ENCODE data around the gene HOXD4. TPM values are rescaled to one million over a fixed set of nuclear protein-coding genes. Genes with fewer than 3 reads are reported as not detected.

HOXD4 gene
- total and polyA plus RNA-seq, 2 of the 4 experiments (the other 2 are of a cell fraction) = not detected

DNA sequence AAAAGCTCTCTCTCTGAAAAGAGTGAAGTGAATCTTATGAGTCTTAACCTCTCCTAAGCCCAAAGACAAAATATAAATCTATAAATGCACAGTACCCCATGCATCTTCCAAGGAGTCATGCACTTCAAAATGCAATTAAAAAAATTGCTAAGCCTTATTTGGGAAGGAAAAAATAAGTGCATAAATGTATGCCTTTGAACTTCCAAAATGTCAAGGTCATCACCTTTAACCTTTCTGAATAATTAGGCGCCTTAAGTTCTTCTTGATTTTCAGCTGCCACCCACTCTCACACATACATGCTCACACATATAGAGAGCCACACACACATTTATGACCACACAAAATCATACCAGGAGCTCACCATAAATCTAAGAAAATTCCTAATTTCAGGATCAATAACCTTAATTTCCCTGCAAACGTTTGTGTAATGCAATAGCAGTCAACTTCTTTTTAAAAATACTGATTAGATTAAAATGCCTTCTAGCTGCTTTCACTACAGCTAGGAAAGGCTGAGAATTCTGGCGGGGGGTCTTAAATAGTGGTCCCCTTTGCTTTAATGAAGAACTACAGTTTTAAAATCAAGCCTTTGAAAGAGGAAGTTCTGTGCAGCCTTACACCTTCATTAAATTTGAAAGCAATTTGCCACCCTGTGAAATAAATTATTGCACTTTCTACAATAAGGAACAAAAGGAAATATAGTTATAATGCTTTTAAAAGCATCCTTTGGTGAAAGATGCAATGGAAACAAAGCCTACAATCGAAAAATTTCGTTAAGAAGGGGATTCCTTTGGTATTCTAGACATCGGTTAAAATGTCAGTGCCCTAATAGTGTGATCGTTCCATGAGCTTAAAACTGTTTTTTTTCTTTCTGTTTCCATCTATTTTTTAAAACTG lies 40.7 kb upstream of the HOXD4 start:
- H3K23ac ChIP-seq (ENCODE audit: low read depth, low read length) = no peak overlapping the region
- no peak overlapping the region for H4K8ac ChIP-seq (ENCODE audit: low read depth in 2 of 2, low read length in 2 of 2)
- CTCF ChIA-PET = interaction anchor here (0.6 to 1.3 kb wide), 5 partner anchors 13 to 543 kb away, joined by 3 to 4 read pairs (median 3); no protein-coding TSS in a partner anchor
- no peaks in the 10 kb centered on the region for H3K36me3 ChIP-seq (ENCODE audit: control insufficient read depth, insufficient read depth, low read length)
- H3K27me3 ChIP-seq (ENCODE audit: control insufficient read depth, insufficient read depth, low read length) = peaks cover 89% of the 10 kb centered on the region
- dilution Hi-C loops (cut with HindIII; ENCODE audit: low sequenced_read_pairs, unreplicated experiment) = no loop called here
- H3K4ac ChIP-seq (ENCODE audit: low read depth, low read length) = no peak overlapping the region
- H3K27ac ChIP-seq (ENCODE audit: insufficient read depth, low read length) = no peak overlapping the region
- no CpG with 5 or more reads among the region's 7 CpGs for WGBS, 2 experiments (ENCODE audit: extremely low coverage in 2 of 2, insufficient read length in 1 of 2)
- no peak overlapping the region for H2BK15ac ChIP-seq (ENCODE audit: low read depth, low read length)
- no peak overlapping the region for H3K14ac ChIP-seq (replicated peaks; ENCODE audit: low read depth, low read length)
- no TSS peak for BruUV-seq (replicated peaks)
- in situ Hi-C loops (cut with MboI; ENCODE audit: low sequenced_read_pairs) = no loop called here
- no peak overlapping the region for H2BK120ac ChIP-seq (ENCODE audit: low read depth, low read length)
- no peaks in the 10 kb centered on the region for H4K20me1 ChIP-seq (ENCODE audit: insufficient read depth, low read length)
- no peak overlapping the region for H3K56ac ChIP-seq (ENCODE audit: extremely low read depth, insufficient read depth, low read length)
- POLR2A ChIA-PET (ENCODE audit: unreplicated experiment) = no interaction called here
- no peaks in the 10 kb centered on the region for H3K79me1 ChIP-seq (ENCODE audit: low read depth in 1 of 2, low read length in 2 of 2)
- no peak overlapping the region for H3K9ac ChIP-seq (ENCODE audit: low read depth, low read length)
- H2AK9ac ChIP-seq (replicated peaks; ENCODE audit: low read depth, low read length, poor library complexity) = no peak overlapping the region
- no peak for TF ChIP-seq RFX5 (IDR thresholded peaks at IDR 0.05; ENCODE audit: low read depth, low read length)
- ATAC-seq (ENCODE audit: low read depth) = no peak
- no peak overlapping the region for H2AK5ac ChIP-seq (ENCODE audit: low read depth, low read length)
- no peak overlapping the region for H2BK5ac ChIP-seq (ENCODE audit: low read depth, low read length, poor library complexity, severe bottlenecking)
- no peak overlapping the region for H3K4me3 ChIP-seq (ENCODE audit: insufficient read depth, low read depth, low read length)
- no peak overlapping the region for H3K4me2 ChIP-seq (ENCODE audit: low read depth, low read length)
- DNase-seq = no peak
- H3K4me1 ChIP-seq (ENCODE audit: control insufficient read depth, insufficient read depth, low read length) = no peaks in the 10 kb centered on the region
- H3K18ac ChIP-seq (ENCODE audit: low read depth, low read length) = no peak overlapping the region
- H3K9me3 ChIP-seq (ENCODE audit: control insufficient read depth, insufficient read depth, low read length) = peaks cover 5% of the 10 kb centered on the region
- H3K9me1 ChIP-seq (ENCODE audit: insufficient read depth, low read length) = no peaks in the 10 kb centered on the region
- H2AFZ ChIP-seq (replicated peaks; ENCODE audit: low read length, poor library complexity) = no peak overlapping the region
- no peak overlapping the region for H2BK20ac ChIP-seq (ENCODE audit: low read depth, low read length)
- no peak overlapping the region for H4K91ac ChIP-seq (ENCODE audit: insufficient read depth, low read depth, low read length)
- intact Hi-C loops (cut with micrococcal nuclease) = loop anchor here (1.0 kb wide), 1 partner anchor 25 kb away; no protein-coding TSS in a partner anchor
- no peak overlapping the region for H4K5ac ChIP-seq (ENCODE audit: low read depth, low read length)
